Measurements from ENCODE around the gene RNF141. TPM values are rescaled to one million over a fixed set of nuclear protein-coding genes. Genes with fewer than 3 reads are reported as not detected.

RNF141 gene
- total and polyA plus RNA-seq, 2 of the 13 experiments (the other 11 are each of a cell fraction or from before 2014, with no cell fraction given): 9.3 to 22.4 TPM

DNA sequence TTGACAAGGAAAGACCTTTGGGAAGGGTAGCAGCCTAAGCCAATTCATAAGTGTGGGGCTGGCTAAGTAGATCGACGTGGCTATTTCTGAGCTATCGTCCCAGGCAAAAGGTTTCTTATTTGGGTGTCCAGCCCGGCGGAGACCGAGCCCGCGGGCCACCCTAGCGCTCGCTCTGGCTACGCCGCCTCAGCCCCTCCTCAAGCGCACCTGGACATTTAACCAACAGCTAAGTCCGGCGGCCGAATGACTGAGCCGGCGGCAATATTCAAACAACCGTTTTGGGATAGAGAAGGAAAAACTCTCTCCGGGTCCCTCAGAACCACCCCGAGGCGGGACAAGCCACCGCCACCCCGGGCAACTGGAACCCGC lies 457 bp downstream of the RNF141 start (continued):
- no peak for TF ChIP-seq KMT2A (CRISPR knock-in tag; IDR thresholded peaks at IDR 0.05)
- no peak for TF ChIP-seq STAG1 (CRISPR knock-in tag; IDR thresholded peaks at IDR 0.05)
- no peak for TF ChIP-seq ZNF496 (CRISPR knock-in tag; IDR thresholded peaks at IDR 0.05; ENCODE audit: insufficient replicate concordance)
- TF ChIP-seq TCF12 (IDR thresholded peaks at IDR 0.05): no peak
- TF ChIP-seq TCF12 (CRISPR knock-in tag; IDR thresholded peaks at IDR 0.05): no peak
- no peak for TF ChIP-seq ZNF709 (CRISPR knock-in tag; IDR thresholded peaks at IDR 0.05)
- TF ChIP-seq ZKSCAN5 (CRISPR knock-in tag; IDR thresholded peaks at IDR 0.05): no peak
- TF ChIP-seq ZNF253 (CRISPR knock-in tag; IDR thresholded peaks at IDR 0.05; ENCODE audit: borderline replicate concordance): no peak
- no peak for TF ChIP-seq NKX3-1 (CRISPR knock-in tag; IDR thresholded peaks at IDR 0.05)
- TF ChIP-seq ZNF232 (CRISPR knock-in tag; IDR thresholded peaks at IDR 0.05; ENCODE audit: borderline replicate concordance): 0 out of 2 replicates have a peak, but pooled peaks have one; percentile 36
- no peak for TF ChIP-seq KLF16 (CRISPR knock-in tag; IDR thresholded peaks at IDR 0.05)
- TF ChIP-seq NFKB2 (CRISPR knock-in tag; IDR thresholded peaks at IDR 0.05; ENCODE audit: borderline replicate concordance): no peak
- TF ChIP-seq TP53 (CRISPR knock-in tag; conservative IDR thresholded peaks at IDR 0.05): no peak
- TF ChIP-seq SKI (IDR thresholded peaks at IDR 0.05; ENCODE audit: partially characterized antibody): no peak
- TF ChIP-seq TAF15 (IDR thresholded peaks at IDR 0.05; ENCODE audit: low read depth, low read length, poor library complexity, severe bottlenecking): no peak
- TF ChIP-seq, protein P1, sequence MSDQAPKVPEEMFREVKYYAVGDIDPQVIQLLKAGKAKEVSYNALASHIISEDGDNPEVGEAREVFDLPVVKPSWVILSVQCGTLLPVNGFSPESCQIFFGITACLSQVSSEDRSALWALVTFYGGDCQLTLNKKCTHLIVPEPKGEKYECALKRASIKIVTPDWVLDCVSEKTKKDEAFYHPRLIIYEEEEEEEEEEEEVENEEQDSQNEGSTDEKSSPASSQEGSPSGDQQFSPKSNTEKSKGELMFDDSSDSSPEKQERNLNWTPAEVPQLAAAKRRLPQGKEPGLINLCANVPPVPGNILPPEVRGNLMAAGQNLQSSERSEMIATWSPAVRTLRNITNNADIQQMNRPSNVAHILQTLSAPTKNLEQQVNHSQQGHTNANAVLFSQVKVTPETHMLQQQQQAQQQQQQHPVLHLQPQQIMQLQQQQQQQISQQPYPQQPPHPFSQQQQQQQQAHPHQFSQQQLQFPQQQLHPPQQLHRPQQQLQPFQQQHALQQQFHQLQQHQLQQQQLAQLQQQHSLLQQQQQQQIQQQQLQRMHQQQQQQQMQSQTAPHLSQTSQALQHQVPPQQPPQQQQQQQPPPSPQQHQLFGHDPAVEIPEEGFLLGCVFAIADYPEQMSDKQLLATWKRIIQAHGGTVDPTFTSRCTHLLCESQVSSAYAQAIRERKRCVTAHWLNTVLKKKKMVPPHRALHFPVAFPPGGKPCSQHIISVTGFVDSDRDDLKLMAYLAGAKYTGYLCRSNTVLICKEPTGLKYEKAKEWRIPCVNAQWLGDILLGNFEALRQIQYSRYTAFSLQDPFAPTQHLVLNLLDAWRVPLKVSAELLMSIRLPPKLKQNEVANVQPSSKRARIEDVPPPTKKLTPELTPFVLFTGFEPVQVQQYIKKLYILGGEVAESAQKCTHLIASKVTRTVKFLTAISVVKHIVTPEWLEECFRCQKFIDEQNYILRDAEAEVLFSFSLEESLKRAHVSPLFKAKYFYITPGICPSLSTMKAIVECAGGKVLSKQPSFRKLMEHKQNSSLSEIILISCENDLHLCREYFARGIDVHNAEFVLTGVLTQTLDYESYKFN (CRISPR knock-in tag; conservative IDR thresholded peaks at IDR 0.05): no peak
- no peak for TF ChIP-seq REXO4 (CRISPR knock-in tag; IDR thresholded peaks at IDR 0.05; ENCODE audit: borderline replicate concordance)
- TF ChIP-seq ISL2 (CRISPR knock-in tag; IDR thresholded peaks at IDR 0.05): 0 out of 2 replicates have a peak, but pooled peaks have one; percentile 7
- no peak for TF ChIP-seq TARDBP (CRISPR knock-in tag; IDR thresholded peaks at IDR 0.05)
- no peak for TF ChIP-seq ZNF703 (CRISPR knock-in tag; IDR thresholded peaks at IDR 0.05; ENCODE audit: borderline replicate concordance)
- TF ChIP-seq, protein P2, sequence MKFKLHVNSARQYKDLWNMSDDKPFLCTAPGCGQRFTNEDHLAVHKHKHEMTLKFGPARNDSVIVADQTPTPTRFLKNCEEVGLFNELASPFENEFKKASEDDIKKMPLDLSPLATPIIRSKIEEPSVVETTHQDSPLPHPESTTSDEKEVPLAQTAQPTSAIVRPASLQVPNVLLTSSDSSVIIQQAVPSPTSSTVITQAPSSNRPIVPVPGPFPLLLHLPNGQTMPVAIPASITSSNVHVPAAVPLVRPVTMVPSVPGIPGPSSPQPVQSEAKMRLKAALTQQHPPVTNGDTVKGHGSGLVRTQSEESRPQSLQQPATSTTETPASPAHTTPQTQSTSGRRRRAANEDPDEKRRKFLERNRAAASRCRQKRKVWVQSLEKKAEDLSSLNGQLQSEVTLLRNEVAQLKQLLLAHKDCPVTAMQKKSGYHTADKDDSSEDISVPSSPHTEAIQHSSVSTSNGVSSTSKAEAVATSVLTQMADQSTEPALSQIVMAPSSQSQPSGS (CRISPR knock-in tag; IDR thresholded peaks at IDR 0.05): no peak
- 0 out of 2 replicates have a peak, but pooled peaks have one; percentile 10 for TF ChIP-seq SATB2 (CRISPR knock-in tag; IDR thresholded peaks at IDR 0.05)
- TF ChIP-seq, protein P3, sequence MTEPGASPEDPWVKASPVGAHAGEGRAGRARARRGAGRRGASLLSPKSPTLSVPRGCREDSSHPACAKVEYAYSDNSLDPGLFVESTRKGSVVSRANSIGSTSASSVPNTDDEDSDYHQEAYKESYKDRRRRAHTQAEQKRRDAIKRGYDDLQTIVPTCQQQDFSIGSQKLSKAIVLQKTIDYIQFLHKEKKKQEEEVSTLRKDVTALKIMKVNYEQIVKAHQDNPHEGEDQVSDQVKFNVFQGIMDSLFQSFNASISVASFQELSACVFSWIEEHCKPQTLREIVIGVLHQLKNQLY (CRISPR knock-in tag; IDR thresholded peaks at IDR 0.05): no peak
- no peak for TF ChIP-seq ZNF337 (CRISPR knock-in tag; IDR thresholded peaks at IDR 0.05; ENCODE audit: borderline replicate concordance, low read depth)
- TF ChIP-seq RFXAP (CRISPR knock-in tag; IDR thresholded peaks at IDR 0.05; ENCODE audit: borderline replicate concordance): 0 out of 2 replicates have a peak, but pooled peaks have one; percentile 8
- no peak for TF ChIP-seq ZNF292 (CRISPR knock-in tag; IDR thresholded peaks at IDR 0.05; ENCODE audit: borderline replicate concordance, low read depth)
- no peak for TF ChIP-seq HOXA3 (CRISPR knock-in tag; IDR thresholded peaks at IDR 0.05)
- TF ChIP-seq ZSCAN12 (CRISPR knock-in tag; IDR thresholded peaks at IDR 0.05): 0 out of 2 replicates have a peak, but pooled peaks have one; percentile 32
